Neuron (in vitro differentiated cells): ENCODE data around the gene NDUFS6.
"Not testable (repeated sequence)": the region's sequence is repeated elsewhere in the genome, so short reads cannot be mapped to it uniquely, and the experiment has no call there.

Source experiments
- H2AFZ ChIP-seq: one replicate; pipeline ENCODE4 v1.6.1; 2013; ENCODE audit warnings: low read depth, mild to moderate bottlenecking, inconsistent platforms, low read length, moderate library complexity
- H3K27me3 ChIP-seq: one replicate; pipeline ENCODE4 v1.6.1; 2013; ENCODE audit warnings: low read length; ENCODE audit not compliant: insufficient read depth
- H3K36me3 ChIP-seq: one replicate; pipeline ENCODE4 v1.6.1; 2013; ENCODE audit warnings: low read length; ENCODE audit not compliant: insufficient read depth
- H3K4me1 ChIP-seq: one replicate; pipeline ENCODE4 v1.6.1; 2013; ENCODE audit warnings: low read length; ENCODE audit not compliant: insufficient read depth
- H3K4me3 ChIP-seq: 2 replicates; pipeline ENCODE4 v1.5.1; 2013; ENCODE audit warnings: mild to moderate bottlenecking, low read length, moderate library complexity
- H3K9me3 ChIP-seq: one replicate; pipeline ENCODE4 v1.6.1; 2013; ENCODE audit warnings: low read length

The NDUFS6 gene

GRCh38 chr5:1791176-1791575 lies 10.0 kb upstream of the NDUFS6 start:
- Histone ChIP-seq H3K4me3 (no peak overlapping the region), H3K4me1 (peaks cover 18% of the 10 kb centered on the region), H3K9me3 (no peaks in the 10 kb centered on the region), H3K36me3 (peaks cover 2% of the 10 kb centered on the region), H2AFZ (no peak overlapping the region), H3K27me3 (no peaks in the 10 kb centered on the region)

GRCh38 chr5:1792842-1793266 lies 8.4 kb upstream of the NDUFS6 start:
- Histone ChIP-seq H3K4me3 (no peak overlapping the region), H3K27me3 (no peaks in the 10 kb centered on the region), H2AFZ (no peak overlapping the region), H3K4me1 (peaks cover 18% of the 10 kb centered on the region), H3K9me3 (no peaks in the 10 kb centered on the region), H3K36me3 (peaks cover 17% of the 10 kb centered on the region)

GRCh38 chr5:1793301-1793740 lies 7.9 kb upstream of the NDUFS6 start:
- peaks cover 22% of the 10 kb centered on the region for H3K36me3 ChIP-seq
- H2AFZ ChIP-seq = no peak overlapping the region
- H3K27me3 ChIP-seq = no peaks in the 10 kb centered on the region
- H3K9me3 ChIP-seq = no peaks in the 10 kb centered on the region
- no peak overlapping the region for H3K4me3 ChIP-seq
- H3K4me1 ChIP-seq = peaks cover 18% of the 10 kb centered on the region

- H2AFZ ChIP-seq = no peak overlapping the region
- peaks cover 20% of the 10 kb centered on the region for H3K4me1 ChIP-seq
- H3K36me3 ChIP-seq = peaks cover 24% of the 10 kb centered on the region
- H3K9me3 ChIP-seq = no peaks in the 10 kb centered on the region
- no peak overlapping the region for H3K4me3 ChIP-seq
- H3K27me3 ChIP-seq = no peaks in the 10 kb centered on the region
These were observed 7.0 kb upstream of the NDUFS6 start for GRCh38 chr5:1793966-1794900.

GRCh38 chr5:1794901-1795290 lies 6.3 kb upstream of the NDUFS6 start:
- H3K36me3 ChIP-seq = peaks cover 24% of the 10 kb centered on the region
- H3K4me3 ChIP-seq = no peak overlapping the region
- H3K27me3 ChIP-seq = no peaks in the 10 kb centered on the region
- H3K4me1 ChIP-seq = peaks cover 14% of the 10 kb centered on the region
- H2AFZ ChIP-seq = no peak overlapping the region
- no peaks in the 10 kb centered on the region for H3K9me3 ChIP-seq

GRCh38 chr5:1795506-1795905 lies 5.7 kb upstream of the NDUFS6 start:
- peaks cover 24% of the 10 kb centered on the region for H3K36me3 ChIP-seq
- no peak overlapping the region for H3K4me3 ChIP-seq
- peaks cover 8% of the 10 kb centered on the region for H3K4me1 ChIP-seq
- H3K9me3 ChIP-seq = no peaks in the 10 kb centered on the region
- no peaks in the 10 kb centered on the region for H3K27me3 ChIP-seq
- H2AFZ ChIP-seq = no peak overlapping the region

GRCh38 chr5:1795931-1796330 lies 5.3 kb upstream of the NDUFS6 start:
- H3K4me1 ChIP-seq = peaks cover 4% of the 10 kb centered on the region
- no peaks in the 10 kb centered on the region for H3K27me3 ChIP-seq
- no peaks in the 10 kb centered on the region for H3K9me3 ChIP-seq
- H3K36me3 ChIP-seq = peaks cover 24% of the 10 kb centered on the region
- no peak overlapping the region for H2AFZ ChIP-seq
- no peak overlapping the region for H3K4me3 ChIP-seq

GRCh38 chr5:1796371-1797102 lies 4.7 kb upstream of the NDUFS6 start:
- Histone ChIP-seq H3K27me3 (no peaks in the 10 kb centered on the region), H3K36me3 (peaks cover 24% of the 10 kb centered on the region), H3K4me1 (peaks cover 4% of the 10 kb centered on the region), H3K4me3 (no peak overlapping the region), H3K9me3 (no peaks in the 10 kb centered on the region), H2AFZ (no peak overlapping the region)

GRCh38 chr5:1797103-1797800 lies 4.0 kb upstream of the NDUFS6 start:
- H3K9me3 ChIP-seq = no peaks in the 10 kb centered on the region
- H3K4me3 ChIP-seq = no peak overlapping the region
- H3K4me1 ChIP-seq = peaks cover 9% of the 10 kb centered on the region
- no peaks in the 10 kb centered on the region for H3K27me3 ChIP-seq
- H3K36me3 ChIP-seq = peaks cover 24% of the 10 kb centered on the region
- H2AFZ ChIP-seq = no peak overlapping the region

- no peak overlapping the region for H2AFZ ChIP-seq
- peaks cover 27% of the 10 kb centered on the region for H3K36me3 ChIP-seq
- no peak overlapping the region for H3K4me3 ChIP-seq
- H3K27me3 ChIP-seq = no peaks in the 10 kb centered on the region
- H3K4me1 ChIP-seq = peaks cover 9% of the 10 kb centered on the region
- no peaks in the 10 kb centered on the region for H3K9me3 ChIP-seq
These were observed 3.4 kb upstream of the NDUFS6 start for GRCh38 chr5:1797855-1798254.

- H3K9me3 ChIP-seq, H2AFZ ChIP-seq: not testable (repeated sequence)
- H3K4me3 ChIP-seq = peak overlapping the region; percentile 67
These were observed 2.6 kb upstream of the NDUFS6 start for GRCh38 chr5:1798589-1798988.

GRCh38 chr5:1799110-1799601 lies 2.1 kb upstream of the NDUFS6 start:
- peaks cover 9% of the 10 kb centered on the region for H3K4me1 ChIP-seq
- H2AFZ ChIP-seq = no peak overlapping the region
- peak overlapping the region; percentile 67 for H3K4me3 ChIP-seq
- H3K36me3 ChIP-seq = peaks cover 40% of the 10 kb centered on the region
- no peaks in the 10 kb centered on the region for H3K9me3 ChIP-seq
- H3K27me3 ChIP-seq = no peaks in the 10 kb centered on the region

More at GRCh38 chr5:1798589-1798988, 2.6 kb upstream of the NDUFS6 start:
- H3K4me1 ChIP-seq, H3K27me3 ChIP-seq: not testable (repeated sequence)
- peaks cover 34% of the 10 kb centered on the region for H3K36me3 ChIP-seq
